HG03575 (cell line): Measurements from ENCODE around the gene MED13L.
"Not testable (repeated sequence)": the region's sequence is repeated elsewhere in the genome, so short reads cannot be mapped to it uniquely, and the experiment has no call there.

Experiments
- ATAC-seq: cut with Tn5 transposase; IDR thresholded peaks from one replicate; pipeline ENCODE4 v1.9.1; 2021; ENCODE audit not compliant: unreplicated experiment, insufficient number of reproducible peaks, low FRiP score; ENCODE audit errors: extremely low read depth

Gene MED13L

DNA sequence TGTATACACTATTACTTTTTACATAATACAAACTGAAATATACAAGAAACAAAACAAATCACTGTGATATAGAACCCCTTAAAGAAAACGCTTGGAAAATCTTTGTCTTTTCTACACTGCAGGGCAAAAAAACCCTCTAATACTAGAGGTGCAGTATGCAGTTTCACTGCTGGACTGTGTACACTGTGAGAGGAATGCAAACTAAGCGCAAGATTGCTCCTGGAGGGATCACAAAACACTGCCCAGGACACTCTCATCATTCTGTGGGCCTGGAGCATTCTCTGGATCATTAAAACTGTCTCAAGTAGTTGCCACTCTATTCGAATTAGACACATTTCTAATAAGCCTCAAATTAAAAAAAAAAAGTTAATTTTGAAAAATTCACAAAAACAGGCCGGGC is 217.6 kb downstream of the MED13L start:
- ATAC-seq = no peak

- ATAC-seq = no peak
Measured at GRCh38 chr12:116058574-116058973, 218.9 kb downstream of the MED13L start.

GRCh38 chr12:116057356-116057755 is 220.1 kb downstream of the MED13L start:
- ATAC-seq = no peak

DNA sequence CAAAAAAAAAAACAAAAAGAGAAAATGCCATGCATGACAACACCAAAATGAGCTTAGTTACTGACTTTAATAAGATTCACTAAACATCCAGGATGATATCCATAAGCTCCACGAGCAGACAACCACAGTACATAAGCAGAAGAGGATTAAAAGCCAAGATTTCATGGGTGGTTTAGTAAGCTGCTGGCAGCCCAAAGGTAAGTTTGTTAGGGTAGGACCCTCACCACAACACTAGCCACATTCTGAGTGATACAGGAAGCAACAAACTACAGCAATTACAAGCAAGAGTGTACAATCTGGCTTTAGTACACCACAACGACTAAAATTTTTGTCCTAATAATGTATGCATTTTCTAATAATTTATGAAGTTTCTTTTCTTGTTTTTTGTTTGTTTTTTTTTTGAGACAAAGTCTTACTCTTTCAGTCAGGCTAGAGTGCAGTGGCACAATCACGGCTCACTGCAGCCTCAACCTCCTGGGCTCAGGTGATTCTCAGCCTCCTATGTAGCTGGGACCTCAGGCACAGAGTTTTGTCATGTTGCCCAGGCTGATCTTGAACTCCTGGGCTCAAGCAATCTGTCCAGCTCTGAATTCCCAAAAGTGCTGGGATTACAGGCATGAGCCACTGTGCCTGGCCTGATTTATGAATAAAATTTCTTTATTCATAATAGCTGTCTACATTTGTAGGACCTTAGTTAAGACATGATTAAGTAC is 221.4 kb downstream of the MED13L start:
- no peak for ATAC-seq

DNA sequence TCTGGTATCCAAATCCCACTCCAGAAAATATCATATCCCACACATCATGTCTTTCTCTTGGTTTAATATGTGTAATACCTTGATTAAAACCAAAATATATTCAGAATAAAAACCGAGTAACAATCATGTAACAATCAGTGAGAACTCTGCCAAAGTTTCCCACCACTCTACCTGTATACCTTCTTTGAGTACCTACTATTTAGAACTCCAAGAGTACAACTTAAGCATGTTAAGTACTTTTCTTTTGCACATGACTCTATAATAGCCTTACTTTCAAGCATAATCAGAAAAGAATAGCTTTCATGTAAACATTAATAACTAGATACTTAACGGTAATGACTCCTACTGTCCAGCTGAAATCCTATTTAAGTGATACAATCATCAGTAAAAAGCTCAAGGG is 223.2 kb downstream of the MED13L start:
- ATAC-seq = no peak

GRCh38 chr12:116053479-116054200 is 223.9 kb downstream of the MED13L start:
- no peak for ATAC-seq

GRCh38 chr12:116050275-116050674 is 227.2 kb downstream of the MED13L start:
- no peak for ATAC-seq

GRCh38 chr12:116048879-116049278 is 228.6 kb downstream of the MED13L start:
- no peak for ATAC-seq

DNA sequence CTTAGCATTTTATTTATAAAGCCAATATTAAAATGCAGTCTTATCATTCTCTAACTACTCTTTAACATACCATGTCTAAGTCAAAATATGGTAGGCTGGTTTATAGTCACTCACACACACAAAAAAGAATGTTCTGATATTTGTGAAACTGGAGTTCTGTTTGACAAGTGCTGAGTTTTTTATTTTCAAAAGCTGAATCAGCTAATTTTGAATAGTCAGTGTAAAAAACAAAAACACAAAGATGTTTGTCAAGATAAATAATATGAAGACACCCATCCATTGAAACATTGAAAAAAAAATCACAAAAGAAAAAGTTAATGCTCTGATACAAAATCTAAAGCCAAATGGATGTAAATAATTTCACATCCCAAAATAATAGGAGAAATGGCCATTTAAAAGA is 231.5 kb downstream of the MED13L start:
- no peak for ATAC-seq

- no peak for ATAC-seq
Measured at GRCh38 chr12:116045150-116045549, 232.3 kb downstream of the MED13L start.

DNA sequence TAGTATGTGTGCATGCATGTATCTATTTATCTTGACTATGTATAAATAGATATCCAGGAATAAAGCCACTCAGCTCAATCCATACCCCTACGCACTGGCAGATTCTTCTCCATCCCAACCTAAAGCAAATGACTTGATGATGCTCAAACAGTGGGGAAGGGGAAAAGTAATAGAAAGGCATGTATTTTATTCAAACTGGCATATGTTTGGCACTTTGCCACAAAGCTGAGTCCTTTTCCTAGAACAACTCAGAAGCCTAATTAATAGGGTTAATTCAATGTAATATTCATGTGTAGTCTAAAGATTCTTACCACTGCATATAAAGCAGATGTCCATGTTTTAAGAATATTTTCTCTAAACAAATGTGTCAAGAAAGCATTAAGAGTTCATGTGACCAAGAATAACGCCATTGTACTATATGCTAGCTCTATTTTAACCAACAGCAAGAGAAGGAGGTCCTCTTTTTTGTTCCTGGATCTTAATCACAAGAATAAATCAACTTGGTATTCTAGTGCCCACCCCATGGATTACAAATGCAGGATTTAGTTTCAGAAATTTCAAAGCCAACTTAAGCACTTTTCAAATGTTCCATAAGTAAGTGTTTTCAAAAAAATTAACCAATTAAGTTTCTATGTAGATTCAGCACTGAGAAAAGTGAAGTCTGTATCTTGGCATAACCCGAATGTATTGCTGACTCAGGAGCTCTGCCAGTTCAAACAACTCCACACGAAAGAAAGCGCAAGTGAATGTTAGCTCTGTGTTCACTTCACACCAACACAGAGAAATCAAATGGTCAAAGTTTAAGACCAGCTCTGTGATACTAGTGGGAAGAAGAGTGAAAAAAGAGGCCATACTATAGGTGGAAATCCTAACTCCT is 233.6 kb downstream of the MED13L start:
- no peak for ATAC-seq

DNA sequence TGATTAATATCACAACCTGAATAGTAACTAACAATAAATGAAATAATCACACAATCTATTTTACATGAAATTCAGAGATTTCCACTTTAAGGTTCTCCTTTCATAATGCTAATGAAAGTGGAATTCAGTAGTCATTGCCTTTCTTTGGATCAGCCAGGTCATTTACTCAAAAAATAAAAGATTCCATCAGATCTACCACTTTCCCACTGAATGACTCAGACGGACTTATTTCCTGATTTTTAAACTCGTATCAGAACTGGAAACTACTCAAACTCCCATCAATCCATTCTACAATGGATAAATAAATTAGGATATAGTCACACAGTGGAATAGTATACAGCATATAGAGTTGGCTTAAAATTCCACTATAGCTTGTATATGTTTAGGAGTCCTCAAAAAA is 237.1 kb downstream of the MED13L start:
- ATAC-seq = no peak

DNA sequence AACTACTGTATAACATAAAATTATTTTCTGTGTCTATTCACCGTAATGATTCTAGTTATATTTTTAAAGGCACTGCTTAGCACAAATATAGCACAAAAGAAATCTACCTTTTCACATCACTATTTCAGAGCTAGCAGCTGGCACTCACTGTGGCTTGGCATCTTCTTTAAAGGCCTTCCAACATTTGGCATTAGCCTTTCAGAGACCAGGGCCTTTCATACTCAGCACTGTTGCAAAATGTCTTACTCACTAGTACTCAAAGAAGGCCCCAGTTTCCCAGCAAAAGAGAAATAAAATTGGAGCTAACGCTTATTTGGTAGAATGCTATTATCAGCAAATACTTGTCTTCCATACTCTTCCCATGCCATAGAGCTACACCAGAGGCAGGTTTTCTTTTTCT is 238.4 kb downstream of the MED13L start:
- no peak for ATAC-seq

DNA sequence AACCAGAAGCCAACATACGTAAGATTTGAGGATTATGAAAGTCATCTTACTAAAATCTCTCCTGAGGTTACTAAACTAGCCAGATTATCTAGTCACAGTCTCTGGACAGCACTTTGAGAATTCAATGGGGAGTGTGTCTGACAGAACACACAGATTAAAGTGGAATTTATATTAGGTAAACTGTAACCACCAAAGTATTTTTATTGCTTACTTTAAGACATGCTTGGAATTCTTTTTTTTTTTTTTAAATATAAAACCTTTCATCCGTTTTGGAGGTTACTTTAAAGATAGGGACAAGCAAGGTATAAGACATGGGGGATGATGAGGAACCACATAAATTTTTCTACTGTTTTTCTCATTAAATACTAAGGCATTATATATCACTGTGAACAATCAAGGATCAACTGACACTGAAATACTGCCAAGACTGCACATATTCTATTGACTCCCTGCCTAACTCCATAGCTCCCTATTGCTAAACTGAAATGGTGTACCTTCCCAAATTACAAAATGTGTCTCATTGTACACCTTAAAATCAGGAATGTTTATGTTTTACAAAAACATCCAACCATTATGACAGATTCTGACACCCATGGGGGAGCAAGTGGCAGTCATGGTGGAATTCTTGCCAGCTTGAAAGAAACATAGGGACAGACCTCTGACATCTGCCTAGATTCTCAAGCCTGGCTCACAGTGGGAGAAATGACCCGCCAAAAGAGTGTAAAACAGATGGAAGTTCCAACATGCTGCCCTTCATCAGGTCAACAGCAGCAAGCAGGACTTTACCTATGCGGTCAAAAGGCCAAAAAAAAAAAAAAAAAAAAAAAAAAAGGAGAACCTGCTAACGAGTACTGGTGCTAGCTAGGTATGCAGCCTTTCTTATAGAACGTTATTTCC is 239.3 kb downstream of the MED13L start:
- ATAC-seq = no peak

- ATAC-seq = no peak
Measured at GRCh38 chr12:116033765-116034164, 243.7 kb downstream of the MED13L start.

GRCh38 chr12:116031624-116032023 is 245.9 kb downstream of the MED13L start:
- not testable (repeated sequence) for ATAC-seq

- ATAC-seq = no peak
Measured at GRCh38 chr12:116028619-116029018, 248.9 kb downstream of the MED13L start.

DNA sequence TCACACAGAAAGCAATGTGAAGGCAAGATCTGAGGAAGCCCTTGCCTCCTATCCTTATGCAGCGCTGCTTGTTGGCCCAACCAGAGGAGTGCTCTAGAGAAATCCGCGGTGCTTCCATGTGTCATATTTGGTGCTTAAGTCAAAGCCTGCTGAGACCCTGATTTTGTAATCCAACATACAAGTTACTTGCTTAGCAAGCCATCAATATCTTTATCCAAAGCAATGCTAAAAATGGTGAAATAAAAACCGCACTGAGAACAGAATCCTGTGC is 250.0 kb downstream of the MED13L start:
- no peak for ATAC-seq
